Left hindlimb (tissue), 1 donor: ENCODE data around the gene OR2L2.
"Not testable (repeated sequence)": the region's sequence is repeated elsewhere in the genome, so short reads cannot be mapped to it uniquely, and the experiment has no call there.

Source experiments
- DNase-seq: peaks from one replicate; pipeline ENCODE4 v3.0.0-alpha.2; 2018

The OR2L2 gene

GRCh38 chr1:248029770-248030169 is at the start of gene OR2L2:
Gene OR2L2, plus strand, starts transcription at chr1:248030070. Its CDS starts 8,198 bp downstream, at chr1:248038268.
- no peak for DNase-seq

GRCh38 chr1:247992986-247993385 is 36.9 kb upstream of the OR2L2 start:
- no peak for DNase-seq

GRCh38 chr1:247998811-247999210 is 31.1 kb upstream of the OR2L2 start:
- DNase-seq: no peak

GRCh38 chr1:248000169-248000568 is 29.7 kb upstream of the OR2L2 start:
- DNase-seq: no peak

GRCh38 chr1:248007778-248008177 is 22.1 kb upstream of the OR2L2 start:
- no peak for DNase-seq

- DNase-seq: no peak
These were observed 20.2 kb upstream of the OR2L2 start for GRCh38 chr1:248009681-248010080.

- no peak for DNase-seq
These were observed 16.6 kb upstream of the OR2L2 start, which contains the start of gene OR2L5 for GRCh38 chr1:248013229-248013710. Gene OR2L5, plus strand, starts transcription at chr1:248013660. Its CDS starts 8,288 bp downstream, at chr1:248021948.

- no peak for DNase-seq
These were observed 14.1 kb upstream of the OR2L2 start for GRCh38 chr1:248015803-248016202.

GRCh38 chr1:248045209-248045608 is 15.3 kb downstream of the OR2L2 start:
- DNase-seq: no peak

GRCh38 chr1:248046536-248046935 is 16.7 kb downstream of the OR2L2 start, which contains the start of gene OR2L3:
Gene OR2L3, plus strand, starts transcription at chr1:248046836. Its CDS starts 13,846 bp downstream, at chr1:248060682.
- no peak for DNase-seq

GRCh38 chr1:248047008-248047407 is 17.1 kb downstream of the OR2L2 start:
- no peak for DNase-seq

- no peak for DNase-seq
These were observed 24.8 kb downstream of the OR2L2 start for GRCh38 chr1:248054671-248055070.

- DNase-seq: no peak
These were observed 25.4 kb downstream of the OR2L2 start for GRCh38 chr1:248055261-248055660.

- DNase-seq: no peak
These were observed 35.2 kb downstream of the OR2L2 start for GRCh38 chr1:248065071-248065470.

GRCh38 chr1:248065604-248066003 is 35.7 kb downstream of the OR2L2 start:
- no peak for DNase-seq

- not testable (repeated sequence) for DNase-seq
These were observed 54.0 kb downstream of the OR2L2 start for GRCh38 chr1:248083864-248084263.
